HUES6 (cell line): ENCODE data around the gene SCFD2.

Source experiments
- H3K27ac ChIP-seq: 2 replicates; pipeline ENCODE4 v1.7.0; 2013; ENCODE audit warnings: low read depth, mild to moderate bottlenecking, low read length, inconsistent platforms
- H3K27me3 ChIP-seq: 2 replicates; pipeline ENCODE4 v1.6.1; 2013; ENCODE audit warnings: low read length; ENCODE audit not compliant: control insufficient read depth, insufficient read depth
- H3K36me3 ChIP-seq: 2 replicates; pipeline ENCODE4 v1.6.1; 2013; ENCODE audit warnings: low read length; ENCODE audit not compliant: control insufficient read depth, insufficient read depth
- H3K4me1 ChIP-seq: 2 replicates; pipeline ENCODE4 v1.6.1; 2013; ENCODE audit warnings: low read length; ENCODE audit not compliant: control insufficient read depth, insufficient read depth
- H3K4me3 ChIP-seq: 2 replicates; pipeline ENCODE4 v1.5.1; 2013; ENCODE audit warnings: low read depth, low read length
- H3K9ac ChIP-seq: one replicate; pipeline ENCODE4 v1.6.1; 2013; ENCODE audit warnings: mild to moderate bottlenecking, low read length
- H3K9me3 ChIP-seq: 2 replicates; pipeline ENCODE4 v1.6.1; 2013; ENCODE audit warnings: low read depth, low read length; ENCODE audit not compliant: control insufficient read depth, insufficient read depth

Gene SCFD2

DNA sequence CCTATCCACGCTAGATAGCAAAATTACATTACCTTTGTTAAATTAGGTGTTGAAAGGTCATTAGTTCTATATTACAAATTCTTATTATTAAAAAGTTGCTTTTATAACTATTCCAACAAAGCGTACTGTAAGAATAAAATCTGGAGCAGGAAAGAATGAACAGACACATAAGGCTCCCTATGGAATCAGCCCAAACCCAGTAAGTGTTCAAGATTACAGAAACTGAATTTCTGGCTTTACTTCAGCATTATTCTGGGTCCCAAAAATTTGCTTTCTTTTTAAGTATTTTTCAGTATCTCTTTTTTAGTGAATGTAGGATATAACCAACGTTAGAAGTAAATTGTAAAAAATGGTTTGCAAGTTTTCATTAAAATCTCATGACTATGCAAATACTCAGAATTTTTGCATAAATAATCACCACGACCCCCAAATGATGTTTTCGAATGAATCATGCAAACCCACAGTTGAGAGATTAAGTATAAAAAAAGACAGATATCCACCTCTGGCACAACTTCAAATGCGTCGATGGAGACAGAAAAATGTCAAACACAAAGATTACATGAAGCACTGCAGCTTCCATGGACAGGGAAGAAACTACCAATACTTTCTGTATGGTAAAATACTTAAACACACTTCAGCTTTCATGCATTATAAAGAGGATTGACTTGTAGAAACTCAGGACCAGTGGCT lies 265.2 kb downstream of the SCFD2 start:
- no peaks in the 10 kb centered on the region for H3K27me3 ChIP-seq
- H3K4me3 ChIP-seq, result no peak overlapping the region
- H3K27ac ChIP-seq, result no peak overlapping the region
- no peaks in the 10 kb centered on the region for H3K36me3 ChIP-seq
- peaks cover 10% of the 10 kb centered on the region; the same call in 1 of the 2 replicates for H3K4me1 ChIP-seq
- H3K9ac ChIP-seq, result no peak overlapping the region
- peaks cover 4% of the 10 kb centered on the region; the same call in 1 of the 2 replicates for H3K9me3 ChIP-seq

- no peak overlapping the region for H3K27ac ChIP-seq
- no peaks in the 10 kb centered on the region for H3K27me3 ChIP-seq
- no peaks in the 10 kb centered on the region for H3K4me1 ChIP-seq
- peaks cover 4% of the 10 kb centered on the region; the same call in 1 of the 2 replicates for H3K9me3 ChIP-seq
- no peak overlapping the region for H3K9ac ChIP-seq
- no peak overlapping the region for H3K4me3 ChIP-seq
- no peaks in the 10 kb centered on the region for H3K36me3 ChIP-seq
These were observed 267.2 kb downstream of the SCFD2 start for GRCh38 chr4:53098681-53099121.

- H3K9ac ChIP-seq, result no peak overlapping the region
- H3K9me3 ChIP-seq, result no peaks in the 10 kb centered on the region; the same call in 1 of the 2 replicates
- no peak overlapping the region for H3K4me3 ChIP-seq
- no peaks in the 10 kb centered on the region for H3K27me3 ChIP-seq
- no peak overlapping the region for H3K27ac ChIP-seq
- no peaks in the 10 kb centered on the region for H3K4me1 ChIP-seq
- no peaks in the 10 kb centered on the region for H3K36me3 ChIP-seq
These were observed 271.8 kb downstream of the SCFD2 start for GRCh38 chr4:53094040-53094439.

GRCh38 chr4:53089936-53090729 lies 275.7 kb downstream of the SCFD2 start:
- no peaks in the 10 kb centered on the region for H3K4me1 ChIP-seq

DNA sequence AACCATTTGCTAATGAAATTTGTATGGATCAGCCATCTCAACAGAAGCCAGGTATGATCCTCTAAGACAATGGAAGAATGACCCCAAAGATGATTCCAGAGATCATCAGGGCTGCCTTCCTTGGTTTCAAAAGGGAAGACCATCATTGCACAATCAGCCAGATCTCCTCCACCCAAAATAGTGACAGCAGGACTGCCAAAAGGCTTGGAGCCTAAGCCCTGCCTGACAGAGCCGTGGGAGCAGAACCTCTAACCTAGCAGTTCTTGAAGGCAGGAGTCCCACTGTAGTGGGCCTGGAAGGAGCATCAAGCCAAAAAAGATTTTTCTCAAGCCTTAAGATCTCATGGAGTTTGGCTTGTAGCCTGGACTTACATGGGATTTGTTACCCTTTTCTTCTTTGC lies 277.7 kb downstream of the SCFD2 start:
- Histone ChIP-seq H3K27ac (no peak overlapping the region), H3K9ac (no peak overlapping the region), H3K36me3 (no peaks in the 10 kb centered on the region), H3K4me3 (no peak overlapping the region), H3K4me1 (no peaks in the 10 kb centered on the region), H3K27me3 (no peaks in the 10 kb centered on the region), H3K9me3 (peaks cover 18% of the 10 kb centered on the region; the same call in 1 of the 2 replicates)

More at GRCh38 chr4:53089936-53090729, 275.7 kb downstream of the SCFD2 start:
- Histone ChIP-seq H3K9me3 (peaks cover 5% of the 10 kb centered on the region; the same call in 1 of the 2 replicates), H3K9ac (no peak overlapping the region), H3K27ac (no peak overlapping the region), H3K36me3 (no peaks in the 10 kb centered on the region), H3K27me3 (no peaks in the 10 kb centered on the region), H3K4me3 (no peak overlapping the region)

GRCh38 chr4:53076374-53076958 lies 289.4 kb downstream of the SCFD2 start:
- Histone ChIP-seq H3K36me3 (no peaks in the 10 kb centered on the region), H3K9me3 (no peaks in the 10 kb centered on the region), H3K4me3 (no peak overlapping the region), H3K9ac (no peak overlapping the region), H3K27me3 (no peaks in the 10 kb centered on the region), H3K27ac (no peak overlapping the region), H3K4me1 (0 out of 2 replicates have a peak, but pooled peaks cover 8% of the 10 kb centered on the region)

DNA sequence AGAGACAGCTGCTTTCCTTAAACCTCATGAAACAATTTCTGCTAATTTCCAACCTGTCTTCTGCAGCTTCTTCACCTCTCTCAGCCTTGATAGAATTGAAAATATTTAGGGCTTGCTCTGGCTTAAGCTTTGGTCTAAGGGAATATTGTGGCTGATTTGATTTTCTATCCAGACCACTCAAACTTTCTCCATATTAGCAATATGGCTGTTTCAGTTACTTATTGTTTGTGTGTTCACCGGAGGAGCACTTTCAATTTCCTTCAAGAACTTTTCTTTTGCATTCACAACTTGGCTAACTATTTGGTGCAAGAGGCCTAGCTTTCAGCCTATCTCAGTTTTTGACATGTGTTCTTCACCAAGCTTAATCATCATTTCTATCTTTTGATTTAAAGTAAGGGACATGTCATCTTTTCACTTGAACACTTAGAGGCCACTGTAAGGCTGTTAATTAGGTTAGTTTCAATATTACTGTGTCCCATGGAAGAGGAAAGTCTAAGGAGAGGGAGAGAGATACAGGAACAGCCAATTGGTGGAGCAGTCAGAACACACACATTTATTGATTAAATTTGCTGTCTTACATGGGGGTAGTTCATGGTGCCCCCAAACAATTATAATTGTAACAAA lies 290.6 kb downstream of the SCFD2 start:
- Histone ChIP-seq H3K27ac (no peak overlapping the region), H3K9me3 (no peaks in the 10 kb centered on the region)

GRCh38 chr4:53068755-53069330 lies 297.0 kb downstream of the SCFD2 start:
- Histone ChIP-seq H3K27me3 (no peaks in the 10 kb centered on the region), H3K27ac (no peak overlapping the region), H3K4me1 (0 out of 2 replicates have a peak, but pooled peaks cover 6% of the 10 kb centered on the region), H3K36me3 (no peaks in the 10 kb centered on the region), H3K9ac (no peak overlapping the region), H3K9me3 (peaks cover 4% of the 10 kb centered on the region; the same call in 1 of the 2 replicates), H3K4me3 (no peak overlapping the region)

More for the DNA sequence above, 290.6 kb downstream of the SCFD2 start:
- no peaks in the 10 kb centered on the region for H3K36me3 ChIP-seq
- no peak overlapping the region for H3K4me3 ChIP-seq
- H3K9ac ChIP-seq, result no peak overlapping the region
- H3K4me1 ChIP-seq, result 0 out of 2 replicates have a peak, but pooled peaks cover 8% of the 10 kb centered on the region
- no peaks in the 10 kb centered on the region for H3K27me3 ChIP-seq

DNA sequence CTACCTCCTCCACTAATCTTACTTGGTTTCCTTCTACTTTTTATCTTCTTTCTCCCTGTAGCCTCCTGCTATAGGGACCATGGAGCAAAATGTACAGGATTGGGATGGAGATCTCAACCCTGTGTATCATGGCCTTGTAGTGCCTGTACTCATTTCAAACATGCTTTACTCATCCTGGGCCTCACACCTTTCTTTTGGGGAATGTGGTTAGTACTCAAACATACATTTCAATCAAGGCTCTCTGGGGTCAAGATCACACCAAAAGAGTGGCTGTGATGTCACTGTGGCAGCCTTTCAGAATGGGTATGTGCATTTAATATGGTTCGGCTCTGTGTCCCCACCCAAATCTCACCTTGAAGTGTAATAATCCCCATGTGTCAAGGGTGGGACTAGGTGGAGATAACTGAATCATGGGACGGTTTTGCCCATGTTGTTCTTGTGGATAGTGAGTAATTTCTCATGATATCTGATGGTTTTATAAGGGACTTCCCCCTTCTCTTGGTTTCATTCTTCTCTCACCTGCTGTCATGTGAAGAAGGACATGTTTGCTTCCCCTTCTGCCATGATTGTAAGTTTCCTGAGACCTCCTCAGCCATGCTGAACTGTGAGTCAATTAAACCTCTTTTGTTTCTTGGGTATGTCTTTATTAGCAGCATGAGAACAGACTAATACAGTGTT lies 298.6 kb downstream of the SCFD2 start:
- H3K9ac ChIP-seq, result no peak overlapping the region
- H3K36me3 ChIP-seq, result no peaks in the 10 kb centered on the region
- H3K9me3 ChIP-seq, result peaks cover 4% of the 10 kb centered on the region; the same call in 1 of the 2 replicates
- H3K27ac ChIP-seq, result no peak overlapping the region
- no peak overlapping the region for H3K4me3 ChIP-seq
- H3K4me1 ChIP-seq, result no peaks in the 10 kb centered on the region; the same call in 1 of the 2 replicates
- no peaks in the 10 kb centered on the region for H3K27me3 ChIP-seq

DNA sequence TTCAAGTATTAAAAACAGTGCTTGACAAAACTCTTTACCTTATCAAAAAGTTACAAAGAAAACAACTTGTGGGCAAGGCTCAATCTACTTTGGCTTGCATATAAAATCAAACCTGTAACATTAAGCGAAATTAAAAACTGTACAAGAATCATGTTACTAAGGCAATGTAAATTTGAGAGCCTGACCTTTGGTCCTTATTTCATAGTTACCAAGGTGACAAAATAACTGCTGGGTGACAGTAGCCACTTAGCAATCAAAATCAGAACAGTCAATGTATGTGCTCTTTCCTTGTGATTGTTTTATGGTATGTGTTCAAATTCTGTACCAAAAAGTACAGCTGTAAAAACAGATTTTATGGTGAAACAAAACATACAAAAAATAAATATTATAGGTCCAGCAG lies 299.7 kb downstream of the SCFD2 start:
- H3K4me3 ChIP-seq, result no peak overlapping the region
- H3K27ac ChIP-seq, result no peak overlapping the region
- peaks cover 4% of the 10 kb centered on the region; the same call in 1 of the 2 replicates for H3K9me3 ChIP-seq
- no peak overlapping the region for H3K9ac ChIP-seq
- H3K27me3 ChIP-seq, result no peaks in the 10 kb centered on the region
- no peaks in the 10 kb centered on the region; the same call in none of the 2 replicates for H3K4me1 ChIP-seq
- no peaks in the 10 kb centered on the region for H3K36me3 ChIP-seq
